GM18520 (cell line): ENCODE measurements around the gene PRICKLE1.
A peak's percentile ranks its signal among the peaks of the same experiment; 100 is the strongest.

ENCODE experiments used
- ATAC-seq: cut with Tn5 transposase; IDR thresholded peaks from one replicate; pipeline ENCODE4 v1.9.1; 2021; ENCODE audit not compliant: unreplicated experiment

The PRICKLE1 gene

DNA sequence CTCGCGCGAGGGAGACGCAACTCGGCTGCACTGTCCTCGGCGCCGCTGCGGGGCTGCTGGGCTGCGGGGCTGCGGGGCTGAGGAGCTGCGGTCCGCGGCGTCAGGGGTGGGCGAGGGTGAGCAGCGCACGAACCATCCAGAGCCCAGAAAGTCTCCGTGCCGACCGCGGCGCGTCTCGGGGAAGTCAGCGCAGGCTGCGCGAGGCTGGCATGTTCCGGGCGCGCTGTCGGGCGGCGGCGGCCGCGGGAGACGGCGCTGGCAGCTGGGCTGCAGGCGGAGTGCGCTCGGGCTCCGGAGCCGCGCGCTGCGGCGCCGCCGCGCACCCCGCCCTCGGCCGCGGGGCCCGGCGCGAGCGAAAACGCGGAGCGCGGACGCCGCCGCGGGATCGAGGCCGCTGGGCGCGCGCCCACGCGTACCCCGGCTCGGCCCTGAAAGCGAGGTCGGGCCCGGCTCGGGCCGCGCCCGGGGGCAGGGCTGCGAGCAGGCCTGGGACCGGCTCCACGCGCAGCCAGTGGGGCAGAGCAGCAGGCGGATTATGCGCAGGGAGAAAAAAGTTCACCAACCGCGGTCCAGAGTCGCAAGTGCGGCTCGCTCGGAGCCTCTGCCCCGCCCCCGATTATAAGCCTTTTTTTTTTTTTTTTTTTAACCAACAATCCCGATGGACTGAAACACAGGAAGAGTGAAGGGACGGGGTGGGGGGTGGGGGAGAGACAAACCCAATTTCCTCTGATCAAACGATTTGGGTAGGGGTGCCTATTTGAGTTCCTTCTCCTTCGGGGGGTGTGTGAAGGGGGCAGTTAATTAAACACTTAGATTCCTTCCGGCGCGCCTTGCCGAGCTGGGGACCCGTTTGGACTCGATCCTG is at the start of gene PRICKLE1:
PRICKLE1 (minus strand) TSS at position 282 of the 865 bp plus-strand sequence. CDS start 117,230 bp downstream, outside the sequence.
- ATAC-seq: peak; percentile 46

DNA sequence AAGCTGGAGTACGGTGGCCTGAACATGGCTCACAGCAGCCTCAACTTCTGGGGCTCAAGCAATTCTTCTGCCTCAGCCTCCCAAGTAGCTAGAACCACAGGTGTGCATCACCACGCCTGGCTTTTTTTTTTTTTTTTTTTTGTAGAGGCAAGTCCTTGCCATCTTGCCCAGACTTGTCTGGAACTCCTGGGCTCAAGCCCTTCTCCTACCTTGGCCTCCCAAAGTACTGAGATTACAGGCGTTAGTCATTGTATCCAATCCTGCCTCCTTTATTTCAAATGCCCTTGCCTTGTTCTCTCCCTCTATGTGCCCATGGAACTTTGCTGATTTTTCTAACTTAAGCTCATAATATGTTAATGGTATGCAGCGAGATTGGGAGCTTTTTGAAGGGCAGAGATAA is 49.2 kb upstream of the PRICKLE1 start:
- ATAC-seq: no peak

DNA sequence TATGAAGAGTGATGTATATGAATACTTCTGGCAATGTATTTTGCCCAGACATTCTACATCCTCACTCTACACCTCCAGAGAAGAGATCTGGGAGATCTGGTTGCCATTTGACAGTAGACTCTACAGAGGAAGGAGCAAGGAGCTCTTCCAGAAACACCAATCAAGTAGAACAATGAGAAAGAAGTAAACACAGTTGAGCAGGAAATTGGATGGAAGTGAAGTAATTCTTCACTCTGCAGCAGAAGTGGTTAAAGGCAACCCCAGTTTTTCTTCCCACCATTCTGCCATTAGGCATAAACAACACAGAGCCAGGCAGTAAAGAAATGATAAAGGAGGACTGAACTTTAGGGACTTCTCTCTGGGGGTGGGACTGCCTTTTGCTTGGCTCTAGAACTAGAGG is 48.5 kb upstream of the PRICKLE1 start:
- ATAC-seq: no peak

DNA sequence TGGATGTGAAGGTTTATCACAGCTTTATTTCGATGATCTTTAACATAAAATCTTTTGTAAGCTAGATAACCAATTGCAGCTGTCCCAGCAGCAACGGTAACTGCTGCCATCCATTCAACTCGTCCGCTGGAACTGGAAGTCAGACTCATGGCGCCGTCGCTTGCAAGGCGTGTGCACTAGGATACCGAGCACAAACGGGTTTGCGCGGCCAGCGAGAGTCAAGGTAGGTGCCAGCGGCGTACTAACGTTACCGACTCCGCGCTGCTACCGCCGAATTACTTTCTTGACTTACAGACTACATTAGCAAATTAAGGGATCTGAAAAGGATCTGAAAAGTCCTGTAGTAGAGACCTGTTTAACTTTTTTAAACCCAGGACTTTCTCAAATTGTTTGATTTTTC is 47.4 kb upstream of the PRICKLE1 start:
- ATAC-seq: no peak

DNA sequence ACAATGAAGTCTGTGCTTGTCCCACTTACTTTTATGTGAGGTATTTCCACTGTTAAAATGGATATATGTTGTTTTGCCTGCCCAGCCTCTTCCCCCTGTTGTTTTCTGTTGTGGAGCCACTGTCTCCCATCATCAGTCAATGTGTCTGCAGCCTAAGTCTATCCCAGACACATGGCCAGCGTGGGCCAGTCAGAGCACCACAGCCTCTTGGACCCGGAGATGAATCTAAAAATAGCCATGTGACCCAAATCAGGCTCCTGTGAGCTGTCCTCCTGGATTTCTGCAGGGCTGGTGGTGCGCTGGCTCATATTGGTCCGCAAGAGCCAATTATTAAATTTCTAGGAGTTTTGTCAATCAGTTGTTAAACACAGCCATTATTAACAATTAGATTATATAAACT is 44.0 kb upstream of the PRICKLE1 start:
- no peak for ATAC-seq

DNA sequence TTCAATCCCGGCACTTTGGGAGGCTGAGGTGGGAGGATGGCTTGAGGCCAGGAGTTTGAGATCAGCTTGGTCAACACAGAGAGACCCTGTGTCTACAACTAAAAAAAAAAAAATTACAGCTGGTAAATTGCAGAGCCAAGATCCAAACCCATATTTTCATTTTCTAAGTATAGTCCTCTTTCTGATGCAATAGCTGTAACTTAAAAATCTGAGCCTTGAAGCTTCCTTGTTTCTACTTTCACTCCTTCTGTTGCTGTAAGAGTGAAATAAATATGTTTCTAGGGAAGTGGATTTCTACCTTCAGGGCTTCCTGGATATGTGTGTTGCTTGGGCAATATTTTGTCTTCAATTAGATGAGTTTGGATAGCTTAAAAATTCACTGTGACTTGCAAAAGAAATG is 42.0 kb upstream of the PRICKLE1 start:
- ATAC-seq: no peak

DNA sequence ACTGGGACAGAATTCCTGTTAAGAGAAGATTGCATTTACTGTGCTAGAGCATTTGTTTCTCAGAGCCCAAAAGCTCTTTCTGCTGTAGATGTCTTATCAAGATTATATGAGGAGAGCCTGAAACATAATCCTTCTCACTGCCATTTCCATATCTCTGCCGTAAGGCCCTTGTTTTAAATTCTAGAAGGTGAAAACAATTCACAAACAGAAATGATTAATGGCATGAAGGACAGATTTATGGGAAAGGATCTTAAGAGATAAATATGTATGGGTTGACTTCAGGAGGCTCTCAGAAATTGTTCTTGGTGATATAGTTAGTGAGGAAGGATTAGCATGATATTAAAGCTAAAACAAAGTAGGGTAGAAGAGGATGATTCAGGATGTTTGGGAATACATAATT is 40.8 kb upstream of the PRICKLE1 start:
- ATAC-seq: no peak

DNA sequence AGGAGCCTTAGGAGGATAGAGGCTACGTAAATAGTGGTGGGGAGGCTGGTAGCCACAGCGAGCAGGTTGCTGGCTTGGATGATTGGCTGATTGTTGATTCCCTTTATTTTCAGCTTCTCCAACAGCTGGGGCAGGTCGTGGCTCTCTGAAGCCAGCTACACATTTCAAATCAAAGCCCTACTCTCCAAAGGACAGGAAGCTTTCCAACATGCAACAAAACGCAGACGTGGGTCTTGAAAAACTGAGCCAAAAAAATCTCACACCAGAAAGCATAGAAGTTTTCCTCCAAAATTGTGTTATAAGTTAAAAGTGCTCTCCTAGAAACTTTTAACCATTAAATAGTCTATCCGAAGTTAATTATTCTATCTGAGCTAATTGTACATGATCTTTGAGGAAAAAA is 37.6 kb upstream of the PRICKLE1 start:
- no peak for ATAC-seq

DNA sequence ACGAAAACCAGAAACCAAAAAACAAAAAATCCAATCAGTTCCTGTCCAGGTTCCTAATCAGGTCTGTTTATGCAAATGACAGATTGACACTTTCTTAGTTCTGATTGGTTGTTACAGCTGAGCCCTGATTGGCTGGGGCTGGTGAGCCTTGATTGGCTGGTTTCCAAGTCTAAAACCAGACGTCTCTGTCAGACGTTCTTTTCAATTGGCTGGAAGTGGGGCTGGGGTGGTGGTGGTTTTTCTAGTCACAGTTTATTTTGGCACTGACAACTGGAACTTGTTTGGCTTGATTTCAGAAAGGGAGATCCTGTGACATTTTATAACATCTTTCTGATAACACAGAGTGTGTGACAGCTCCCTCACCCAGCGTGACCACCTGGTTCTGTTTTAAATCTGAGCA is 36.1 kb upstream of the PRICKLE1 start:
- ATAC-seq: no peak

DNA sequence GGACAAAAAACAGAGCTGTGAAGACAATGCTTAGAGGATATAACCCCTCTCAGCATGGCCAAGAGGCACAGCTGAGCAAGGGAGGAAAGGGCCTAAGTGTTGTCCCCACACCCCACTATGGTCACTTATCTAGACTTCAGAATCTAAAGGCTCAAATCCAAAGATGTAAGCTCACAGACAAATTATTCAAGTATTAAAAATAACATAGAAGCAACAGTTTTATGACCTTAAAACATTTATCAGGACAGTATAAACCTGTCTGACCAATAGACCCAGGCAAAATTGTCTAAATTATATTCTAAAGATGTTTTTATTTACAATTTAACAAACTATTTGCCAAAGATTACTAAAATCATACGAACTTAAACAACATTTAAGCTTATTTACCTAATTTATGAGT is 28.1 kb upstream of the PRICKLE1 start:
- ATAC-seq: no peak

DNA sequence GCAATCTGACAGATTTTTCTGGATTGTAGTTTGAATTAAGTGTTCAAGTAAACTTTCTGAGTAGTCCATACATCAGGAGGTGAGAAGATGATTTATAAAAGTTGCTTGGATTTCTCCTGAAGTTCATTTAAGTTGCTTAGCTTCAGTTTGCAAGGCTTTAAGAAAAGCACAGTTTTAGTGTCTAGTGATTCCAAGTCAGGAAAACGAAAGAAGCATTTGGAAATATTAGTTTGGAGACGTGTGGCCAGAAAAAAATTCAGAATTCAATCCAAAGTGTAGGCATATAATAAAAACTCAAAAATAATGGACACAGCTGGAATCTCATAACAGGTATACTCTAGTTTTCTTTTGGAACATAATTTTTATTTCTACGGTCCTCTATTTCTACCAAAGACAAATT is 25.5 kb upstream of the PRICKLE1 start:
- ATAC-seq: no peak

DNA sequence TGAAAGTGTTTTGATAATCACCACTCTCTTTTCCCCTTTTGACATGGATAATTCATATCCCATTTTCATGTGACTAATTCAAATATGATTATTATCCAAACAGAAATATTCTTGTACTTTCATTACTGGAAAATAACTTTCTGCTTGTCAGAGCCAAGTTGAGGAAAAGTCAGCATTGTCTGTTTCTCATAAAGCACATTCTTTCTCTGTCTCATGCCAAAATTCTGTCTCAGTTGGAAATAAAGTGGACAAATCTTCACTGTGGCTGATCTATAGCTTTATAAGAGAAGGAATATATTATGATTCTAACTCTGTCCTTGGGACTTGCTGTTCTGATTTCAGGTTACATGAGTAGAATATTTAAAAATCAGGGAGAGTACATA is 22.7 kb upstream of the PRICKLE1 start:
- no peak for ATAC-seq

DNA sequence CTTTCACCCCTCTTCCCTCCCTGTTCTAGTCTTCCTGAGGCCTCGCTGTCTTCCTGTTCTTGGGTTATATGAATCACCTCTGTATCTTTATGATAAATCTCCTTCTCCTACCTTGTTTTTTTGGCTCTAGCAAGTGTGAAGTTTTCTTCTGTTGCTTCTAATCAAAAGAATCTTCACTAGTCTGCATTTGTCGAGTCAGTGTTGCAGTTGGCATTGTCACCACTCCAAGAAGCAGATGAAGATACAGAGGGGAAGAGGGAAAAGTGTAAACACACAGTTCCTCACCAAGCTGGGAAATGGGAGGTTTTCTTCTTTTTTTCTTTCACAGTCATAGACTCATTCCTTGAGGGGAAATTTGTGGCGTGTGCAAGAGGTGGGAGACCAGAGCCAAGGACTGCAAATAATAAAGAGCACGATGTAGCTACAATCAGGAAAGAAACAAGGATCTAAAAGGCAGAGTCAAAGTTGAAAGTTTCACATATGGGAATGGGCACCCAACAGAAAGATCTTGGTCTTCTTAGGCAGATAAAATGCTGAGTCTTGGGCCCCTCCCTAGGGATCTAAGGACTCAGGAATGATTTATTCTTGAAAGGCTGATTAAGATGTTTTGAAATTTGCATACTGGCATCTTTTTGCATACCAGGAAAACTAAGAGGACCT is 22.2 kb upstream of the PRICKLE1 start:
- no peak for ATAC-seq

DNA sequence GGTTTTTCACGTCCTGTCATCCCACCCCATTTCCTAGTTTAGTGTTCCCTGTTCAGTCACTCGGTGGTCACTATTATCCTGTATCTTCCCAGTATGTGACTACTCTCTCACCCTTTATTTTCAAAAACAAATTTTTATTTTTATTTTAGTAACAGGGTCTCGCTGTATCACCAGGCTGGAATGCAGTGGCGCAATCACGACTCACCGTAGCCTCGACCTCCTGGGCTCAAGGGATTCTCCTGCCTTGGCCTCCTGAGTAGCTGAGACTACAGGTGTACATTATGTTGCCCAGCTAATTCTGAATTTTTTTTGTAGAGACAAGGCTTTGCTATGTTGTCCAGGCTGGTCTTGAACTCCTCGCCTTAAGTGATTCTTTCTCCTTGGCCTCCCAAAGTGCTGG is 20.1 kb upstream of the PRICKLE1 start:
- no peak for ATAC-seq

DNA sequence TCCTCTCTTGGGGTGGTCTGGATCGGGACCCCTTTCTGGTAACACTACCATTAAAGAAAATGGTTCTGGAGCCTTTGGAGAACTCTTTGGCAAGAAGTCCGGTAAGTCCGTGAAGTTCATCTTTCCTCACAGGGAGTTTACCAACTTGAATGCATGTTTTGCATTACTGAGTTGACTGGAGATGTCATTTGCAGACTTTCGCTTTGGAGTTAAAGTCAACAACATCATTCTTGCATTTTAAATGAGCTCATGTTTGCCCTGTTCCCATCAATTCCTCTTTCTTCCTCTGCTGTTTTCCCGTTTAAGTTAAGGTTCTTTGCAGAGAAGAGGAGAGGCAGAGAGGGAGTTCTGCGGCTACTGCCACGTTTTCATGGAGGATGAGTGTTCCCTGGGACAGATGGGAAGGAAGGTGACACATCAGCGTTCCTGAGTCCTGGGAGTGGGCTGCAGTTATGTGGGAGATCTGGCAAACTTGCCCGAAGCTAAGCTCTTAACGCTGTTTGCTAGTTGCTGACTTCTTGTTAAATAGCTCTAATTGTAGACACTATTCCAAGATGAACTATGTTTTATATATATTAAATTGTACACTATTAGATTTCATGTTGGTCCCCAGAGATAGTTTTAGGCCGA is 18.8 kb upstream of the PRICKLE1 start:
- no peak for ATAC-seq

DNA sequence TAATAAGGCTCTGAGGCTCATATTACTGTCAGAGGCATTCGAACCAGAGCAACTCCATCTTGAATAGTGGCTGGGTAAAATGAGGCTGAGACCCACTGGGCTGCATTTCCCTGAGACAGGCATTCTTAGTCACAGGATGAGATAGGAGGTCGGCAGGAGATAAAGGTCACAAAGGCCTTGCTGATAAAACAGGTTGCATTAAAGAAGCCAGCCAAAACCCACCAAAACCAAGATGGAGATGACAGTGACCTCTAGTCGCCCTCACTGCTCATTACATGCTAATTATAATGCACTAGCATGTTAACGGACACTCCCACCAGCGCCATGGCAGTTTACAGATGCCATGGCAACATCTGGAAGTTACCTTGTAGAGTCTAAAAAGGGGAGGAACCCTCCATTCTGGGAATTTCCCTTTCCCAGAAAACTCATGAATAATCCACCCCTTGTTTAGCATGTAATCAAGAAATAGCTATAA is 18.1 kb upstream of the PRICKLE1 start:
- ATAC-seq: no peak

DNA sequence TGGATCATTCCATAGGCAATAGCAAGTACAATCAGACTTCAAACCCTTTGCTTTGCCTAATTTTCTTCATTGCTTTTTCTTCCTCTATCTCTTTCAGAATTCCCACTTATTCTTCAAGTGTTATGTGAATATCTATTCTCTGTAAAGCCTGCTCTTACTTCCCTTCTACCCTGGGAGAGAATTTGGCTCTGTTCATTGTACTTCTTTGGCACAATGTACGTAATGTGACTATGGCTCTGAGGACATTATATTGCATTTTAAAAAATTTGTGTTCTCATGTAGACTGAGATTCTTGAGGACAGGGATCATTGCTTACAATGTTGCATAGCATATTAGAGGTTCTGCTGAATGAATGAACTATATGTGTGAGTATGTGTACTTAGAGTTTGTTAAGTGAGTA is 16.9 kb upstream of the PRICKLE1 start:
- no peak for ATAC-seq

DNA sequence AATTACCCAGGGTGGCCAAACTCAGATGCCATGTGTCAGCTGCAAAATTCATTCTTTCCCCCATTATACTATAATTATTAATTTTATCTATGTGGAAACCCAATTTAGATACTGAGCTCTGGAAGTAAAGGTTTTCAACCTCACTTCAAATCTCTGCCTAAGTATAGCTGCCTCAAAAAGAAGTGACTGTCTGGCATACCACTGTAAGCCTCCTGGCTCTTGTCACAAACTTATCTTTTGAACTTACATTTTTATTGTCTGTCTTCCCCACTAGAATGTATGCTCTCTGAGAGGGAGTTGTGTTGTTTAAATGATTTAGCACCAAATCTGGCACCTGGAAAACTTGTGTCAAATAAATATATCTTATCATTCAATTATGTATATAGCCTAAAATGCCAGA is 16.1 kb upstream of the PRICKLE1 start:
- ATAC-seq: no peak

DNA sequence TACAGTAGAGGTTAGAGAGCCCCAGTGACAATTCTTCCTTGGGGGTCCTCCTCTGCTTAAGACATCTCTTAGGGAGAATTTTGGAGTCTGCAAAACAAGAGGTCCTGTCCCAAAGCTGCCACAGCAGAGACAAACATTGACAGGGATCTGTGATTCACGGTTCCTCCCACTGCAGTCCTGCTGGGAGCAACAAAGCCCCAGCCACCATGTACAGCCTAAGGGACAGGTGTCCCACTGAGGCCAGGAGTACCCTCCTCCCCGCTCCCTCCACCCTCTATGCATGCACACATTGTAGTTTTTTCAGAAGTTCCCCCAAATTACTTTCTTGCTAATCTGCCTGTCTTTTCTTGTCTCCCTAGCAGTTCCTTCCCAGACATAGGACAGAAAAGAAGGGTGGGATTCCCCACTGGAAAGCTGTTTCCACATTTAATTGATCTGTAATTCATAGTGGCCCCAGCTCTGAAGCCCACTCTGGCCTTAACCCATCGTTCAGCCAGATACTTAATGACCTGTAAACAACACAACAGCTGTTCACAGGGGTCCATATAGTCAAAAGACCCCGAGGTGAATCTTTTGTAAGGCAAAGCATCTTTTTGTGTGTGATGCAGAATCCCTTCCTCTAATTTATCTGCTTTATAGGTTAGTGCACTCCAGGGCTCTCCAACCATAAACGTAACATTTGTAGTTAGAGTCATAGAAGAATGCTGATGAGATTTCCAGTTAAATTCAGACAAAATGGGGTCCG is 13.9 kb upstream of the PRICKLE1 start:
- no peak for ATAC-seq

DNA sequence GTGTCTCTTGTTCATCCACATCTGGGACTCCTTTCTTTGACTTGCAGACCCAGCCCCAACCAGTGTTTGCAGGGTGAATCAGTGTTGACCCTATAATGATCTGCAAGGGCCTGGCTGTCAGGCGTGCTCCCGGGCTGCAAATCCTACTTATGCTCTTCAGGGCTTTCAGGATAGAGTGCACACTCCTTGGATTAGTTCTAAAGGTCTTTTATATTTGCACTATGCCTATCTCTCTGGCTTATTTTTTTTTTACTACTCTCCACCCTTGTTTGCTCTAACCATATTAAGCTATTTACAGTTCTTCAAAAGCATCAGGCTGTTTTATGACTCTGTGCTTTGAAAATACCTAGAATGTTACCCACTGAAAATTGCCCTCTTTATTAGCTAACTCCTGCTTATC is 4.3 kb upstream of the PRICKLE1 start:
- no peak for ATAC-seq

DNA sequence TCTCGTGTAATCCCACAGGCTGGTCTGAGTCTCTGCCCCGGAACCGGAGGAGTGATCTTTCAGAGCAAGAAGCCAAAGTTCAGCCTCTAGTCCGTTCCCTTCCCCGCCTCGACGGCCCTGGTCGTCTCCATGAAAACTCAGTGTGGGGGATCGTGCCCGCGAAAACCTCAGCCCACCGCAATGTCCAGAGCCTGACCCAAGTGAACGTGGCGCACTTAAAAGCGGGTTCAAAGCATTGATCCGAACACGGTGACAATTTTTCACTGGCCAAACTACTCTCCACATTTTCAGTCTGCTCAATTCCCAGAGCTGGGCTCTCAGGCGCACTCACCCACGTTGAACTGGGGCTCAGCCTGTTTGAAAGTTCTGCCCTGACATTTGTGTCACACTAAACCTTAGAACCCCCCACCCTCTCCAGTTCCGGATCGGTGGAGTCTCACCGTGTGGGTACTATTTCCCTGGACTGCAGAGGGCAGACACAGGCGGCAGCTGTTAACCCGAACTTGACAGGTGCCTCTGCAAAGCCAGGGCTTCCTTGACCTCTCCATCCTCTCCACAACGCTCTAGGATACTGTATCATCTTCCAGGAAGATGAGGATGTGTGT is 886 bp upstream of the PRICKLE1 start:
- ATAC-seq: no peak
